RWPE1 (cell line): Measurements from ENCODE around the gene RAB10.
"Not testable (repeated sequence)": the region's sequence is repeated elsewhere in the genome, so short reads cannot be mapped to it uniquely, and the experiment has no call there.

Source experiments
- CTCF ChIA-PET: fragments of 350-600 bp; sonication (Branson Sonifier 250); formaldehyde crosslinking; extraction: SDS; loops from one replicate; lab custom pipeline; 2021; lab: Yijun Ruan, JAX
- POLR2A ChIA-PET: fragments of 400-600 bp; formaldehyde crosslinking; extraction: SDS; loops from one replicate; lab custom pipeline; 2020; ENCODE audit warnings: antibody characterized with exemption; ENCODE audit not compliant: low non-redundant PET; lab: Yijun Ruan, JAX
- DNase-seq: peaks from one replicate; pipeline ENCODE4 v3.0.0; 2012; ENCODE audit warnings: low spot score
- H3K27ac ChIP-seq: fragments of 450-650 bp; 2 replicates; pipeline ENCODE4 v1.5.1; 2017
- TF ChIP-seq, protein P1 (sequence below): fragments of 450-650 bp; conservative IDR thresholded peaks from 2 replicates; pipeline ENCODE4 v1.5.1; 2017; ENCODE audit warnings: low read depth, mild to moderate bottlenecking

Gene RAB10

GRCh38 chr2:26100384-26100783 lies 66.5 kb downstream of the RAB10 start:
- no peak for DNase-seq
- no peak overlapping the region for H3K27ac ChIP-seq
- ChIA-PET CTCF (no interaction called here), POLR2A (no interaction called here)
- TF ChIP-seq, protein P1, sequence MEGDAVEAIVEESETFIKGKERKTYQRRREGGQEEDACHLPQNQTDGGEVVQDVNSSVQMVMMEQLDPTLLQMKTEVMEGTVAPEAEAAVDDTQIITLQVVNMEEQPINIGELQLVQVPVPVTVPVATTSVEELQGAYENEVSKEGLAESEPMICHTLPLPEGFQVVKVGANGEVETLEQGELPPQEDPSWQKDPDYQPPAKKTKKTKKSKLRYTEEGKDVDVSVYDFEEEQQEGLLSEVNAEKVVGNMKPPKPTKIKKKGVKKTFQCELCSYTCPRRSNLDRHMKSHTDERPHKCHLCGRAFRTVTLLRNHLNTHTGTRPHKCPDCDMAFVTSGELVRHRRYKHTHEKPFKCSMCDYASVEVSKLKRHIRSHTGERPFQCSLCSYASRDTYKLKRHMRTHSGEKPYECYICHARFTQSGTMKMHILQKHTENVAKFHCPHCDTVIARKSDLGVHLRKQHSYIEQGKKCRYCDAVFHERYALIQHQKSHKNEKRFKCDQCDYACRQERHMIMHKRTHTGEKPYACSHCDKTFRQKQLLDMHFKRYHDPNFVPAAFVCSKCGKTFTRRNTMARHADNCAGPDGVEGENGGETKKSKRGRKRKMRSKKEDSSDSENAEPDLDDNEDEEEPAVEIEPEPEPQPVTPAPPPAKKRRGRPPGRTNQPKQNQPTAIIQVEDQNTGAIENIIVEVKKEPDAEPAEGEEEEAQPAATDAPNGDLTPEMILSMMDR, result no peak

DNA sequence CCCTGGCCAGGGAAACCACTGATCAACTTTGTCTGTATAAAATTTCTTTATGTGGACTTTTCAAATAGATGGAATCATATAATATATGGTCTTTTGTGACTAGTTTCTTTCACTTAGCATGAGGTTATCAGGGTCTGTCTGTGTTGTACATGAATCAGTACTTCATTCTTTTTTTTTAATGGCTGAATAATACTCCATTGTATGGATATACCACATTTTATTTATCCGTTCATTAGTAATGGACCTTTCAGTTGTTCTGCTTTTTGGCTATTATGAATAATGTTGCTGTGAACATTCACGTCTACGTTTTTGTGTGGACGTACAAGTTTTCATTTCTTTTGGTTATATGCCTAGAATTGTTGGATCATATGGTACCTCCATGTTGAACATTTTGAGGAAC lies 69.9 kb downstream of the RAB10 start:
- ChIA-PET POLR2A (no interaction called here), CTCF (no interaction called here)
- no peak overlapping the region for H3K27ac ChIP-seq
- TF ChIP-seq, protein P1, result no peak
- no peak for DNase-seq

- H3K27ac ChIP-seq, CTCF ChIA-PET, POLR2A ChIA-PET, DNase-seq: not testable (repeated sequence)
These were observed 74.8 kb downstream of the RAB10 start for GRCh38 chr2:26108701-26109100.

DNA sequence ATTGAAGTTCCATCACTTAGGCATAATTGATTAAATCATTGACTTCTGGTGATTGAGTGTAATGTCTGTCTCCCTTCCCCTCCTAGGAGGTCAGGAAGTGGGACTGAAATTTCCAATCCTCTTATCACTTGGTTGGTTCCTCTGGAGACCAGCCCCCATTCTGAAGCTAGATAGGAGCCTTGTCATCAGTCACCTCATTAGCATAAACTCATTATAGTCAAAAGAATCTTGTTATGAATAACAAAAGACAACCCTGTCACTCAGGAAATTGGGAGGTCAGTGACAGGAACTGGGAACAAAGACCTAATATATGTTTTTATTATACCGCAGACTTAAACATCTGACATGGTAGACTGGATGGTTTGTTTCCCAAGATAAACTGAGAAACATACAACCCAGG lies 78.3 kb downstream of the RAB10 start:
- DNase-seq, result no peak
- H3K27ac ChIP-seq, result no peak overlapping the region
- POLR2A ChIA-PET, result no interaction called here
- CTCF ChIA-PET, result interaction anchor here (1.1 kb wide), 1 partner anchor 121 kb away, joined by 3 read pairs; no protein-coding TSS in a partner anchor
- TF ChIP-seq, protein P1, result no peak

DNA sequence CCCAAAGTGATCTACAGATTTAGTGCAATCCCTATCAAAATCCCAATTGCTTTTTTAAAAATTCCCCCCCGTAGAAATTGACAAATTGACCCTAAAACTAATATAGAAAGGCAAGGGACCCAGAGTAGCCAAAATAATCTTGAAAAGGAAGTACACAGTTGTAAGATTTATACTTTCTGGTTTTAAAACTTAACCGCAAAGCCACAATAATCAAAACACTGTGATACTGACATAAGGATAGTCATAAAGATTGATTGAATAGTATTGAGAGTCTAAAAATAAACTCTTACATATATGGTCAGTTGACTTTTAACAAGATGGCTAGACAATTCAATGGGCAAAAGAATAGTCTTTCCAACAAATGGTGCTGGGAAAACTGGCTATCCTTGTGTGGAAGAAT lies 80.3 kb downstream of the RAB10 start:
- TF ChIP-seq, protein P1, result no peak

GRCh38 chr2:26118682-26119081 lies 84.8 kb downstream of the RAB10 start:
- POLR2A ChIA-PET, result no interaction called here
- CTCF ChIA-PET, result no interaction called here
- TF ChIP-seq, protein P1, result no peak
- H3K27ac ChIP-seq, result no peak overlapping the region
- no peak for DNase-seq

More for the DNA sequence above, 80.3 kb downstream of the RAB10 start:
- no peak for DNase-seq
- ChIA-PET POLR2A (no interaction called here), CTCF (no interaction called here)
- no peak overlapping the region for H3K27ac ChIP-seq

- DNase-seq, result no peak
- TF ChIP-seq, protein P1, result no peak
- CTCF ChIA-PET, result interaction anchor here (0.6 kb wide), 1 partner anchor 128 kb away, joined by 3 read pairs; no protein-coding TSS in a partner anchor
- H3K27ac ChIP-seq, result no peak overlapping the region
- POLR2A ChIA-PET, result no interaction called here
These were observed 85.6 kb downstream of the RAB10 start for GRCh38 chr2:26119521-26119920.
